ENCODE data around the gene KARS1. TPM values are rescaled to one million over a fixed set of nuclear protein-coding genes. Genes with fewer than 3 reads are reported as not detected.

KARS1 gene
- 101 TPM for total RNA-seq
- long read RNA-seq, transcript KARS-202 (15 exons, 2,421 nt) = minor isoform, 29 of 272 reads
- long read RNA-seq, transcript KARS-201 (14 exons, 2,005 nt) = major isoform, 197 of 272 reads
- long read RNA-seq, partial matches to known transcripts = 19 of 272 reads
- long read RNA-seq, other reads (novel, unspliced or antisense) = 21 of 272 reads

DNA sequence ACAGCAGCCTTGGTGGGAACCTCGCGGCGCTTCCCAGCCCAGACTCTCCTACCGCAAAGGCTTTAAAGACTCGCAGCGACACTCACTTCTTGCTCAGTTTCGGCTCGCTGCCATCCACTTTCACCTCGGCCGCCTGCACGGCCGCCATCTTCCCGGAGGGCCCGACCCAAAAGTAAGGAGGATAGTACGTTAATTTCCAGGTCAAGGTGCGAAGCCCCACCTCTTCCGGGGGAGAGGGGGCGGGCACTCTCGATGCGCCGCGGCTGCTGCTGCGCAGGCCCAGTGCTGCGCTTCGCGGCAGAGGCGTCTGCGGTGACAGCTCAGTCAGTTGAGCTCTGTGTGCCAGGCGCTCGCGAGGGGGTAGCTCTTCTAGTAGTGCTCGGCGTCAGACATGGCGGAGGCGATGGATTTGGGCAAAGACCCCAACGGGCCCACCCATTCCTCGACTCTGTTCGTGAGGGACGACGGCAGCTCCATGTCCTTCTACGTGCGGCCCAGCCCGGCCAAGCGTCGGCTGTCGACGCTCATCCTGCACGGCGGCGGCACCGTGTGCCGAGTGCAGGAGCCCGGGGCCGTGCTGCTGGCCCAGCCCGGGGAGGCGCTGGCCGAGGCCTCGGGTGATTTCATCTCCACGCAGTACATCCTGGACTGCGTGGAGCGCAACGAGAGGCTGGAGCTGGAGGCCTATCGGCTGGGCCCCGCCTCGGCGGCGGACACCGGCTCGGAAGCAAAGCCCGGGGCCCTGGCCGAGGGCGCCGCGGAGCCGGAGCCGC lies at the start of gene KARS1, which contains the start of gene TERF2IP:
Gene KARS1, minus strand, starts transcription at position 174 of the 773 bp plus-strand sequence. Its CDS starts 26 bp downstream, at position 148.
Gene TERF2IP, plus strand, starts transcription at position 282 of the 773 bp plus-strand sequence. Its CDS starts 110 bp downstream, at position 392.
- peak; percentile 97 for DNase-seq (ENCODE audit: low spot score)

DNA sequence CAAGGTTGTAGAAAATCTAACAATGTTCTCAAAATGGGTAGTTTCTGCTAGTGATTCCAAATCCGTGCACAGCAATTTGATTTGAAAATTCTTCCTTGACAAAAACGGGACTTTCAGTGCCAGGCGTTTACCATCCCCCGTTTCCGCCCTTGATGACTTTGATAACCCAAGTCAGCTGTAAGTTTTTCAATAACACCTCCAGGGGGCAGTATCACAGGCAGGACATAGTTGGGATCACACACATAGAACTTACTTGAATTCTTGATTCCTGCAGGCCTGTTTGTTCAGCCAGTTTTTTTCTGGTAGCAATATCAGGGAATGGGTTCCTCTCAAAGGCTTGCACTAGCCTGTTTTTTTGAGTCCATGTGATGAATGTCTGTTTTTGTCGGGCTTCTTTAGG lies 48.2 kb upstream of the KARS1 start:
- no peak for DNase-seq (ENCODE audit: low spot score)

DNA sequence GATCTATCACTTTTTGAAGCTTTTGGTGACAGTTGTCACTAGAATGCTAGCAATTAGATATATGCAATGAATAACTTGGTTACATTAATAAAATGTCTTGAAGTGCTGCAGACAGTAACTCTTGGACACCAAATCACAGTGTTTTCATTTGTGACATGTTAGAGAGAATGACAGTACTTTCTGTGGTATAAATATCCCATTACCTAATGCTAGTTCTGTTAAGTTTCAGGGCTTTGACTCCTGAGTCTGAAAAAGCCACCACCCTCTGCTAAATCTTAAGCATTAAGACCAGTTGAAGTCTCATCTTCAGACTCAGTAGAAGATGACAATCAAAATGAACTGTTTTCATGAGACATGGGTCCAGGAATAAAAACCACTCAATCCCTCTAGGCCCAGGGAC lies 39.9 kb upstream of the KARS1 start:
- DNase-seq (ENCODE audit: low spot score) = no peak

DNA sequence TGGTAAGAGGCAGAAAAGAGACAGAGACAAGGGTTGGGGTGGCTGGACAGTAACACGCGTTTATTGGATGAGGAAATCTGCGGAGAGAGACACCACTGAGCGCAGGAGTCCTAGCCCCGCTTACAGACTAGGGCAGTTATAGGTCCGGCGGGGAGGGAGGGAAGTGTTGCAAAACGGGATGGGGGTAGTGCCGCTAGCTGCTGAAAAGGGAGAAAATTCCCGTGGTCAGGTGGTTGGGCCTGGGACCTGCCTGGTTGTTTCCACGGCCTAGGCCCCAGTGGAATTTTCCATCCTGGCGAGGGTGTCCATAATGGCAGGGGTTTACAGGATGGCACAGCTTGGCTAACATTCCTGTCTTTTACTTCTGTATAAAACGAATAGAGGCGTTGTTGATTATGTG lies 34.8 kb upstream of the KARS1 start:
- DNase-seq (ENCODE audit: low spot score) = no peak

DNA sequence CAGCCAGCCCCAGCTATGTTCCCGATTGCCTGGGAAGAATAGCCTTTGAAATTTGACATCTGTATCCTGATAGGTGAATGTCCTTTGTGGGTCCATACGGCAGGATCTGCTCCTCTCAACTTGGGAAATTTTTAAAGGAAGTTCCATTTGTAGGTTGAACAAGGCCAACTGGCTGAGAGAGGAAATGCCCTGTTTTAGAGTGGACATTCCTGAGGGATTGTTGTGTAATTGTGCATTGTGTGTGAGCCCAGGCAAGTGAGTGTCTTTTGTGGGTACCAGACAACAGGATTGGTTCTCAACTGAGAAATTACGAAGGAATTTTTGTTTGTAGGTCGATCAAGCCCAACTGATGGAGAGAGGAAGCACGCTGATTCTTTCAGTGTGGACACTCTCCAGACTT lies 31.9 kb upstream of the KARS1 start:
- no peak for DNase-seq (ENCODE audit: low spot score)

DNA sequence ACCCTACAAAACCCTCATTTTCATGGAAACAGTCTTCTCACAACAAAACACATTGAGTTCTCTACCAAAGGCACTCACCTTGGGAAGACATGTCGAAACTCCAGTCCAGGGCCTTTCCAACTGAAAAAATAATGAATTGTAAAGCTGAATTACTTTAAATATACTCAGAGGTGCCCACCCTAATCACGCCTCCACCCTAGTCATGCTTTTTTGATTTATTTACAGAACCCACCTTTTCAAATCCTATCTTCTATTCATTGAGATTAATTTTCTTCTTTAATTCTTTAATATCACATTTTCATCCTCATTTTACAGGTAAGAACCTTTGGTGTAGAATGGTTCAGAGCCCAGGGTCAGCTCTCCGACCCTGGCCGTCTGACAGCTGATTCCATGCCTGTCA lies 29.4 kb upstream of the KARS1 start, which contains the start of gene CPHXL2:
Gene CPHXL2, minus strand, starts transcription at position 101 of the 400 bp plus-strand sequence. Its CDS starts 10 bp downstream, at position 91.
- no peak for DNase-seq (ENCODE audit: low spot score)

DNA sequence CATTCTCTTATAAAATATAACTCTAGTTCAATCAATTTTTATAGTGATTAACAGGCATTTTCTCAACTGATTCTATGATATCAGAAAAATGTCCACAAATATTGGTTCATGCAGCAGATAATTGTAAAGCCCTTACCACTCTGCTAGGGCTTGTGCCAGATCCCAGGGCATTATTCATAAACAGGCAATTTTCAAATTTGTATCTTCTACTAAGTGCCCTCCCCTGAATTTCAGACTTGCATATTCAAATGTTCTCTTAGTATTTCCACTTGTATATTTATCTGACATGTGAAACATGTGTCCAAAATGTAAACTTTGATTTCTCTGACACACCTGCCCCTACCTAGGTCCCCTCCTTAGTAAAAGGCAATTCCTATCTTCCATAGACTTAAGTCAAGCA lies 20.0 kb upstream of the KARS1 start:
- DNase-seq (ENCODE audit: low spot score) = no peak

DNA sequence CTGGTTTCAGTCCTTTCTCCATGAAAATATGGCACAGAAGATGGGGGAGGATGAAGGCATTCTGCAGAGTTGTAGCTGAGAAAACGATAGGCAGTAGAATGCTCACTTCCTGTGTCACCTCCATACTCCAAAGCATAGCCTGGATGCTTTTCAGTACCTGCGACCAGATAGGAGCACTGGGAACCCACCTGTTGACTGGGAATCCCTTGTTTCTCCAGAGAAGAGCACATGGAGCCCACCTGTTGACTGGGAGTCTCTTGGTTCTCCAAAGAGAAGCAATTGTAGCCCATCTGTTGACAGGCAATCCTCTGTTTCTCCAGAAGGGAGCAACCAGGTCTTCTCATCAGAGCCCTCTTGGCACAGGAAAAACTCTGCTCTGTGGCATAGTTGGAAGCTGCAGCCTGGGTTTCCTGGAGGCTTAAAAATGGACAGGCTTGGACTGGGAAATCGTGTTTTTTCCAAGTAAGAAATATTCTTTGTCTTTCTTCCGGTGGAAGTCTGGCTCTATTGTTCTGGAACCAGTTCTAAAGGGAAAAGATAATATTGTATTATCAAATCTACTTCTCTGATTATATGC lies 13.3 kb upstream of the KARS1 start:
- DNase-seq (ENCODE audit: low spot score) = no peak

DNA sequence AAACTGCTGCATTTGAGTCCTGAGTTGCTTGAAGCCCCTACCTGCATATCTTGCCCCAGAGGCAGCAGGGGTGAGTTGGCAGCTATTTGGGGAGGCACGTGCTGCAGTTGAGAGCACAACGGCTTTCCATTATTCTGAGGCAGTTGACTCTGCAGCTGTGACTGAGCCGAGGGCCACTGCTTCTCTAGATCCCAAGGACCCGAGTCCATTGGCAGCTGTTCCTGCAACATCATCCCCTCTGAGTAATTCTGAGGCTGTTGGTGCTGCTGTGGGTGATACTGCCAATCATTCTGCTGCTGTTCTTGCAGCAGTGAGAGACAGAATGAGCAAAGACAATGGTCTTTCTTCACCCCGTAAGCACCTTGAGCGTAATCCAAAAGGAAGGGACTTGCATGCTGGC lies 12.9 kb upstream of the KARS1 start:
- no peak for DNase-seq (ENCODE audit: low spot score)

DNA sequence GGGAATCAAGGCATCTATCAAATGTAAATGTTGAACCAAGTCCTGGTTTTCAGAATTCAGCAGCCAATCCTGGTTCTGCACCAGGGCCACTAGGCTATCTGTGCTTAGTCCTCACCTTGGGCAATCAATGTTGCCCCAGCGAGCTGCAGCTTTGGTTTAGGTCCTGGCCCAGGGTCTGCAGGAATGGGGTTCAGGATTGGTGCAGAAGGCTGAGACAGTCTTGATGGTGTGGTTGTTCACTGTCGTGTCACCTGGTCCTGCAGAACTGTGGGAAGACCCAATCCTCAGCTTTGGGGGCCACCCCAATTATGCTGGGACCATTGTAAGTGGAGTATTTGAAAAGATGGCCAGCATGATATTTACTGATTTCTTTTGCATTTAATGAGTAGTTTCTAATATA lies 10.7 kb upstream of the KARS1 start:
- no peak for DNase-seq (ENCODE audit: low spot score)

DNA sequence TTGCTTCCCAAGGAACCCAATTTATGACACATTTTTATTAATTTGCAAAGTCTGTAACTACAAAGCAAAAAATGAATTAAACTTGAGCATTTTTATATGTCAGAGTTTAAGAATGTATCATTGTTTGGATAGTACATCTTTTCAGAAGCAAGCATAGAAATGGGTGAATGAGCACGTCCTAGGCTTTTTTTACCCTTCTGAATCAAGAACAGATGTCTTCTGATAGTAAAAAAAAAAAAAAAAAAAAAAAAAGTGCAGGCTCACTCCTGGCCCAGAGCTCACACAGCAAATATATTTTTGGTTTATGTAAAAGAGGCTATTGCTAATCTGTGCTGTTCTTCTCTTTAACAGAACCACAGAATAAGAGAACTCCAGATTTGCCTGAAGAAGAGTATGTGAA lies 6.5 kb upstream of the KARS1 start:
- no peak for DNase-seq (ENCODE audit: low spot score)

DNA sequence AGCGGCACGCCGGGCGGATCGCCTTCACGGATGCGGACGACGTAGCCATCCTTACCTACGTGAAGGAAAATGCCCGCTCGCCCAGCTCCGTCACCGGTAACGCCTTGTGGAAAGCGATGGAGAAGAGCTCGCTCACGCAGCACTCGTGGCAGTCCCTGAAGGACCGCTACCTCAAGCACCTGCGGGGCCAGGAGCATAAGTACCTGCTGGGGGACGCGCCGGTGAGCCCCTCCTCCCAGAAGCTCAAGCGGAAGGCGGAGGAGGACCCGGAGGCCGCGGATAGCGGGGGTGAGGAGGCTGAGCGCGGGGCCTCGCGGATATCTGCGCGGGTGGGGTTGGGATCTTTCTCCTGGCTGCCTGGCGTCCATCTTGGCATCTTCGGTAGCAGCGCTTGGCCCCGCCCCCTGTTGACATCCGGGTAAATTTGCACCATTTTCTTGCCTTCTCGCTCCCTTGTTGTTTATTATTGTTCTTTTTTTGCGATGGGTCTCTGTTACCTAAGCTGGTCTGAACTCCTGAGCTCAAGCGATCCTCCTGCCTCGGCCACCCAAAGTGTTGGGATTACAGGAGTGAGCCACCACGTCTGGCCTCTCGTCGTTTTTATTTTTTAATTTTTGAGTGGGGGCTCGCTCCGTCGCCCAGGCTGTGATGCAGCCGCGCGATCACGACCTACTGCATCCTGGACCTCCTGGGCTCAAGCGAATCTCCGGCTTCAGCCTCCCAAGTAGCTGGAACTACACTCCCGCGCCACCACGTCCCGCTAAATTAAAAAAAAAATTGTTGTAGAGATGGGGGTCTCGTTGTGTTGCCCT lies 1.0 kb upstream of the KARS1 start:
- DNase-seq (ENCODE audit: low spot score) = peak; percentile 92

DNA sequence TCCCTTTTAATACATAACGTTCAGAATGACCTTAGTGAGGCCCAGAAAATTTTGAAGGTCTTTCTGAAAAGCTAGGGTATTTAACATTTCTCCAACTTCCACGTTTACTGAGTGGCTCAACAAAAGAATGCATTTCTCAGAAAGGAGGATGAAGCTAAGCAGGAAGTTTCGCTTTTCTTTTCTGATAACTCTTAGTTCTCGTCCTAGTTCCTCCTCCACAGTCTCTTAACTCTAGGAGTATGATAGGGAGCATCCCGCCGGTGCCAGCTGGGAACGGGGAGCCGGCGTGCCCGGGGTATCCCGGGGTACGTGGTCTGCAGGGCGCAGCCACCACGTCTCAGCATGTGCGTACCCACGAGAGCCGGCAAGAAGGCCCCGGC lies 363 bp downstream of the KARS1 start:
- DNase-seq (ENCODE audit: low spot score) = no peak

DNA sequence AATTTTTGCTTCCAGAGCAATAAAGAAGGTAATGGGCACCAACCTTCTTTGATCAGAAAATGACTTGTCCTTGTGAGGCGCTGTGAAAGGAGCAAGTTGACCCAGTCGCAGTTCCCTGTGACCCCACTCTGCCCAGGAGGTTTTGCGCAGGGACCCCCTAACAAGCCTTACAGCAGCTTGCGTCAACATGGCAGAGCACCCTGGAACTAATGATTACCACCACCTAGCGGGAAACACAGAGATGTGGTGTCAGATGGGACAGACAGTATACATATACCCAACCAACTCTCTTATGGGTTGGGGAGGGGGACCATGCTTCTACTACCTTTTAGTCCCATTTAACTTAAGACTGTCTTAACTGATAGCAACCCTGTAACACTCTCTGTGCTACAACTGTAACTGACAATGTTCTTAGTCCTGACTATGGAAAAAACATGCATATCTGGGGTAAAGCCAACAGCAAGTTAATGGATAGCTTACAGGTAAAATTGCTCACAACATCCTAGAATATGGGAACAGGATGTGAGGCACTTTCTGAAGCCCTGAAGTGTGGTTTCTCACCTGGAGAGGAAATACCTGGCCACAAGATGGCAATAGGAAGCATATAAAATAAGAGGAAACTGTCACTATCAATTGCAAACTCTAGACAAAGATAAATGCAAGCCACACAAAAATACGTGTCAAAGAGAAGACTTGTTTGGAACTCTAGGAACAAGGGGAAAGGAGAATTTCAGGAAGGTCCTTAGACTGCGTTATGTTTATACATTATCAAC lies 3.0 kb downstream of the KARS1 start:
- no peak for DNase-seq (ENCODE audit: low spot score)

DNA sequence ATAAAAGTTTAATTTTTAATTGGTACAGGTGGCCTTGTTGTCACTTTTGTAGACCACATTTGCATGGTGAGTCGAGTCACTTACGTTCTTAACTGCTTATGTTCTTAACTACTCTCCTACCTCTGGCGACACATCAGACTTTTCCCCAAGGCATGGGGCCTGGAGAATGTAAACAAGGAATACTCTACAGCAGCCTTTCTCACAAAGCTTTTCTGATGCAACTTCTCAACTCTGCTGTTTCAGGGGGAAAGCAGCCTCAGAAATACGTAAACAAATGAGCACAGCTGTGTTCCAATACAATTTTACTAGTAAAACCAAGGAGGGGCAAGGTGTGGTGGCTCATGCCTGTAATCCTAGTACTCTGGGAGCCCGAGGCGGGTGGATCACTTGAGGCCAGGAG lies 6.9 kb downstream of the KARS1 start:
- DNase-seq (ENCODE audit: low spot score) = no peak

DNA sequence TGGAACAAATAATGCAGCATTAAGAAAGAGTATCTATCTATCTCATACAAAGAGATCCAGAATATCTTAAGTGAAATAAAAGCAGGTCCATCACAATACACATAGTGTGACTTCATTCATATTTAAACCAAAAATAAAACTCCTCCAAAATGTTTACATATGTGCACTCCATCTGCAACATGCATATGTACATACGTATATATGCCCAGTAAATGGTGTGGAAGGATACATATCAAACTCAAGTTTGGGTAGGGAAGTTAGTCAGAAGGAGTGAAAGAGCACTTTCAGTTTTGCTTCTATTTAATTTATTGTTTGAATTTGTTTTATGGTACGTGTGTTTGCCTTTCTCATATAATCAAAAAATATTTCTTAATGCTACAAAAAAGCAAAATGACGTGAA lies 12.4 kb downstream of the KARS1 start:
- DNase-seq (ENCODE audit: low spot score) = no peak

DNA sequence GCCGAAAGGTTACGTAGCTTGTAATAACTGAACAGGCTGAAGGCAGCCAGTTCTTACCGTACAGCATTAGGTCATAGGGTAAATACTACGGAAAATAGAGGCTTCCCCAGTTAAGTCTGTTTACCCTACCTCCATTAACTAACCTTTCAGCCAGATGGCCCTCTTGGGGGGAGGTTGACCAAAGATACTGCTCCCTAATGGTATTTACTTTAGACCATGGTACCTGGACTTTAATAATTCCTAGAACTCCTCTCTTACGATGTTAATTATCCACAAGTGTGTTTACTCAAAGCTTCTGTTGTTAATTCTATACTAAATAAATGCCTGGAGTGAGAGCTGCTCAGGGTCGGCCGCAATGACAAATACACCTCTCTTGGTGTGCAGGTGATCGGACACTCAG lies 14.6 kb downstream of the KARS1 start:
- DNase-seq (ENCODE audit: low spot score) = no peak

DNA sequence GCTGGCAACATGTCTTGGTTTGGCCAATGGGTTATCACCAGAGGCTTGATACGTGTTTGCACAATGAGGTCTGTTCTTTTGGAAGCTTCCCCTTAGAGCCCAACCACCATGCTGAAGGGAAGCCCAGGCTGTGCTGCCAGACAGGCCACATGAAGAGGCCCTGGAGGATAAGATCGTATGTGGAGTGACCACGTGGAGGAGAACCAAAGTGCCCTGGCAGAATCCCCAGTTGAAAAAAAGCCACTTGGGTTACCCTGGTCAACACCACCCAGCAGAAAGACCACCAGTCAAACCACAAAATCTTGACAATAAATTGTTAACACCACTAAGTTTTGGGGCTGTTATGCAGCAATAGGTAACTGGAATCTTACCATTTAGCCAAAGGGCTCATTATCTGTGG lies 17.4 kb downstream of the KARS1 start:
- DNase-seq (ENCODE audit: low spot score) = no peak

DNA sequence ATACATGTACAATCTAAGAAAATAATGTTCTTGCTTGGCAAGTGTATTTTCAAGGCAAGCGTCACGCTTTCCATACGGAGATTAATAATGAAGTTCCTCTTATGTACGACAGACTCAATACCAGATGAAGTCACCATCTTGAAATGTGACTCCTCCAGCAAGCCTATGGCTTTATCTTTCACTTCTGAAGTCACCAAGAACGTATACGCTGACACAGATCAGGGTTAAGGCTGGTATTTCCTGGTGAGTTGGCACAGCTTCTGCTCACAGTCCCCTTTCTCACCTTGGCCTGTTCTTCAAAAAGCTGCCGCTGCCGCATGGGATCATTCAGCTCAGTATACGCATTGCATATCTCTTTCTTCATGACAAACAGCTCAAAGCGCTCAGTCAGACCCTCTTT lies 18.3 kb downstream of the KARS1 start:
- no peak for DNase-seq (ENCODE audit: low spot score)

DNA sequence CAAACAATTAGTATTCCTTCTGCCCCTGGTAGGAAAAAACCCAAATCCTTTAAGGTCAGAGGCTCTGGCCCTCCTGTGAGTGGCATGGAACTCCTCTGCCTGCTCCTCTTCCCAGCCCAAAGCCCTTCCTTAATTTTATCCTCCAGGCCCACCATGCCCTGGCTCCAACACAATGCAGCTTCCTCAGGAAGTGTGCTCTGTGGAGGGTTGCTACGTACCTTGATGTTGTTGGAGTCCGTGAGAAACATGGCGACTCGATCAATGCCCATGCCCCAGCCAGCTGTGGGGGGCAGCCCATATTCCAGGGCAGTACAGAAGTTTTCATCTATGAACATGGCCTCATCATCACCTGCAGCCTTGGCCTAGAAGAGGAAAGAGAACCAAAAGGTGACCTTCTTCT lies 19.1 kb downstream of the KARS1 start:
- DNase-seq (ENCODE audit: low spot score) = no peak

DNA sequence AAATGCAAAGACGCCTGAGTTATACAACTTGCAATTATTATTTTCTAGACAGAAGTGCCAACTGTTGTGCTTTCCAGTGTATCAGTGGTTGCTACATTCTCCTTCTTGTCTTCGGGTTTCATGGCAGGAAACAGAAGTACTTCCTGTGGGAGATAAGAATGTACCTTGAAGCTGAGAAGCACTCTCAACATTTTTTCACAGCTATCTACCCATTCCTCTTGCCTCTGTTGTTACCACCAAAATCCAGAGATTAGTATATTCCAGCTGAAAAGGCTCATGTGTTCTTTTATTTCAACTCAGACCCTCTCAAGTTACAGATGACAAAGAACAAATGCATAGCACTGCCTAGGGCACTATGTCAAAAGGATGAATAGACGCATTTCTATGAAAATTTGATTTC lies 19.6 kb downstream of the KARS1 start:
- no peak for DNase-seq (ENCODE audit: low spot score)

Measured in mesenteric fat pad (tissue), 1 donor.